ENCODE measurements around the gene FAM117B.
"Not testable (repeated sequence)": the region's sequence is repeated elsewhere in the genome, so short reads cannot be mapped to it uniquely, and the experiment has no call there.

FAM117B gene

DNA sequence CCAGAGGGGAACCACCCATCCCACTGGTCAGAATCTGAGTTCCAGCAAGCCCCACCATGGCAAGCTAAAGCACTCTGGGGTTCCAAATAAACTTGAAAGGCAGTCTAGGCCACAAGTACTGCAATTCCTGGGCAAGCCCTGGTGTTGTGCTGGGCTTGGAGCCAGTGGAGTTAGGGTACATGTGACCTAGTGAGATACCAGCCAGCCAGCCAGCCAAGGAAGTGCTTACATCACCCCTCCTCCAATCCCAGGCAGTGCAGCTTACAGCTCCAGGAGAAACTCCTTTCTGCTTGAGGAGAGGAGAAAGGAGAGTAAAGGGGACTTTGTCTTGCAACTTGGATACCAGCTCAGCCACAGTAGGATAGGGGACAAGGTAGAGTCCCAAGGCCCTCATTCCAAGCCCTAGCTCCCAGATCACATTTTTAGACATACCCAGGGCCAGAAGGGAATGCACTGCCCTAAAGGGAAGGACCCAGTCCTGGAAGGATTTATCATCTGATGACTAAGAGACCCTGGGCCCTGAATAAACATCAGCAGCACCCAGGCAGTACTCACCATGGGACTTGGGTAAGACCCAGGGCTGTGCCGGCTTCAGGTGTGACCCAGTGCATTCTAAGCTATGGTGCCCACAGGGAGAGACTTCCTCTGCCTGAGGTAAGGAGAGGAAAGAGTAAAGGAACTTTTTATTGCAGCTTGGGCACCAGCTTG is 172.8 kb downstream of the FAM117B start:
- not testable (repeated sequence) for H3K4me2 ChIP-seq (ENCODE audit: insufficient read depth, low read length); H3K4me3 ChIP-seq (ENCODE audit: low read depth in 1 of 2, low read length in 2 of 2); H2AFZ ChIP-seq (ENCODE audit: low read depth, low read length); H4K20me1 ChIP-seq (ENCODE audit: insufficient read depth, low read length); H3K27ac ChIP-seq (ENCODE audit: low read length); H3K9me3 ChIP-seq (ENCODE audit: insufficient read depth, low read length, severe bottlenecking); ATAC-seq (ENCODE audit: insufficient read depth, low read depth); H3K79me2 ChIP-seq (ENCODE audit: insufficient read depth, low read length); H3K4me1 ChIP-seq (ENCODE audit: insufficient read depth, low read length); H3K9ac ChIP-seq (ENCODE audit: low read depth, low read length); DNase-seq; H3K27me3 ChIP-seq (ENCODE audit: insufficient read depth, low read length, poor library complexity); H3K36me3 ChIP-seq (ENCODE audit: insufficient read depth, low read length)

DNA sequence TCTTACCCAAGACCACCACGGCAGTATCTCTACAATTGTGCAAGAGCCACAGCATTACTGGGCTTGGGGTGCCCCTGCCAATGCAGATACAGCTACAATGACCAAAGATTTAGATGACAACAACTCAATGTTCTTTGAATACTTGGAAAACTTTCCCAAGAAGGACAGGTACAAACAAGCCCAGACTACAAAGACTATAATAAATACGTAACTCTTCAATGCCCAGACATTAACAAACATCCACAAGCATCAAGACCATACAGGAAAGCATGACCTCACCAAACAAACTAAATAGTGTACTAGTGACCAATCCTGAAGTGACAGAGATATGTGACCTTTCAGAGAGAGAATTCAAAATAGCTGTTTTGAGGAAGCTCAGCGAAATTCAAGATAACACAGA is 174.0 kb downstream of the FAM117B start:
- Histone ChIP-seq H4K20me1 (ENCODE audit: insufficient read depth, low read length) (no peaks in the 10 kb centered on the region), H3K36me3 (ENCODE audit: insufficient read depth, low read length) (no peaks in the 10 kb centered on the region), H2AFZ (ENCODE audit: low read depth, low read length) (no peak overlapping the region), H3K9ac (ENCODE audit: low read depth, low read length) (no peak overlapping the region), H3K4me3 (ENCODE audit: low read depth in 1 of 2, low read length in 2 of 2) (no peak overlapping the region), H3K27ac (ENCODE audit: low read length) (no peak overlapping the region), H3K9me3 (ENCODE audit: insufficient read depth, low read length, severe bottlenecking) (peaks cover 6% of the 10 kb centered on the region), H3K79me2 (ENCODE audit: insufficient read depth, low read length) (no peaks in the 10 kb centered on the region), H3K27me3 (ENCODE audit: insufficient read depth, low read length, poor library complexity) (no peaks in the 10 kb centered on the region), H3K4me2 (ENCODE audit: insufficient read depth, low read length) (no peak overlapping the region), H3K4me1 (ENCODE audit: insufficient read depth, low read length) (no peaks in the 10 kb centered on the region)
- ATAC-seq (ENCODE audit: insufficient read depth, low read depth) (no peak), DNase-seq (no peak)
- no peak for TF ChIP-seq EZH2 (IDR thresholded peaks at IDR 0.05; ENCODE audit: borderline replicate concordance, low read depth, low read length, severe bottlenecking)
- TF ChIP-seq, protein P1, sequence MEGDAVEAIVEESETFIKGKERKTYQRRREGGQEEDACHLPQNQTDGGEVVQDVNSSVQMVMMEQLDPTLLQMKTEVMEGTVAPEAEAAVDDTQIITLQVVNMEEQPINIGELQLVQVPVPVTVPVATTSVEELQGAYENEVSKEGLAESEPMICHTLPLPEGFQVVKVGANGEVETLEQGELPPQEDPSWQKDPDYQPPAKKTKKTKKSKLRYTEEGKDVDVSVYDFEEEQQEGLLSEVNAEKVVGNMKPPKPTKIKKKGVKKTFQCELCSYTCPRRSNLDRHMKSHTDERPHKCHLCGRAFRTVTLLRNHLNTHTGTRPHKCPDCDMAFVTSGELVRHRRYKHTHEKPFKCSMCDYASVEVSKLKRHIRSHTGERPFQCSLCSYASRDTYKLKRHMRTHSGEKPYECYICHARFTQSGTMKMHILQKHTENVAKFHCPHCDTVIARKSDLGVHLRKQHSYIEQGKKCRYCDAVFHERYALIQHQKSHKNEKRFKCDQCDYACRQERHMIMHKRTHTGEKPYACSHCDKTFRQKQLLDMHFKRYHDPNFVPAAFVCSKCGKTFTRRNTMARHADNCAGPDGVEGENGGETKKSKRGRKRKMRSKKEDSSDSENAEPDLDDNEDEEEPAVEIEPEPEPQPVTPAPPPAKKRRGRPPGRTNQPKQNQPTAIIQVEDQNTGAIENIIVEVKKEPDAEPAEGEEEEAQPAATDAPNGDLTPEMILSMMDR (IDR thresholded peaks at IDR 0.05; ENCODE audit: borderline replicate concordance, extremely low read depth, low read length, poor library complexity, severe bottlenecking), result no peak

DNA sequence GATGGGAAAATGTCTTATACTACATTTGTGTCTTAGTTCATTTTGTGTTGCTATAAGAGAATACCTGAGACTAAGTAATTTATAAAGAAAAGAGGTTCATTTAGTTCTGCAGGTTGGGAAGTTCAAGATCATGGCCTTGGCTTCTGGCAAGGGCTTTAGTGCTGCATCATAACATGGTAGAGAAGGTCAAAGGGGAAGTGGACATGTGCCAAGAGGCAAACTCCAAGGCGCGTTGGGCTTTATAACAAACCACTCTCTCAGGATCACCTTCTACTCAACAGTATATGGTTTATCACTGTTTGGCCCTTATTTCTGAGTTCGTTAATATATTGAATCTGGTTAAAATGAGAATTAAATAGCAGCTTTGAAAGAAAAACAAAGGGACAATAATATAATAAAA is 178.6 kb downstream of the FAM117B start:
- no peak for DNase-seq
- no peak for ATAC-seq (ENCODE audit: insufficient read depth, low read depth)
- H3K9me3 ChIP-seq (ENCODE audit: insufficient read depth, low read length, severe bottlenecking), result peaks cover 4% of the 10 kb centered on the region
- H3K9ac ChIP-seq (ENCODE audit: low read depth, low read length), result no peak overlapping the region
- no peak overlapping the region for H2AFZ ChIP-seq (ENCODE audit: low read depth, low read length)
- H4K20me1 ChIP-seq (ENCODE audit: insufficient read depth, low read length), result no peaks in the 10 kb centered on the region
- H3K4me3 ChIP-seq (ENCODE audit: low read depth in 1 of 2, low read length in 2 of 2), result no peak overlapping the region
- no peaks in the 10 kb centered on the region for H3K27me3 ChIP-seq (ENCODE audit: insufficient read depth, low read length, poor library complexity)
- no peaks in the 10 kb centered on the region for H3K36me3 ChIP-seq (ENCODE audit: insufficient read depth, low read length)
- H3K27ac ChIP-seq (ENCODE audit: low read length), result no peak overlapping the region
- no peak overlapping the region for H3K4me2 ChIP-seq (ENCODE audit: insufficient read depth, low read length)
- H3K4me1 ChIP-seq (ENCODE audit: insufficient read depth, low read length), result no peaks in the 10 kb centered on the region
- TF ChIP-seq, protein P1 (IDR thresholded peaks at IDR 0.05; ENCODE audit: borderline replicate concordance, extremely low read depth, low read length, poor library complexity, severe bottlenecking), result no peak
- no peak for TF ChIP-seq EZH2 (IDR thresholded peaks at IDR 0.05; ENCODE audit: borderline replicate concordance, low read depth, low read length, severe bottlenecking)
- no peaks in the 10 kb centered on the region for H3K79me2 ChIP-seq (ENCODE audit: insufficient read depth, low read length)

DNA sequence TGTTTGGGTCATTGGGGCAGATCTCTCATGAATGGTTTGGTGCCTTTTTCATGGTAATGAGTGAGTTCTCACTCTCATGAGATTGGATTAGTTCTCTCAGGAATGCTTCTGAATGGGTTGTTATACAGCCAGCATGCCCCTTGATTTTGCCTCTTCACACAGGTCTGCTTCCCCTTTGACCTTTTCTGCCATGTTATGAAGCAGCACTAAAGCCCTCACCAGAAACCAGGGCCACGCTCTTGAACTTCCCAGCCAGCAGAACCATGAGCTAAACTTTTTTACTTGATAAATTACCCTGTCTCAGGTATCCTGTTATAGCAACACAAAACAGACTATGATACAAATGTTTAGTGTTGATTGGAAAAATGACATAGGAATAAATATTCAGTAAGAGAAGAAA is 179.5 kb downstream of the FAM117B start:
- Histone ChIP-seq H2AFZ (ENCODE audit: low read depth, low read length) (no peak overlapping the region), H3K9me3 (ENCODE audit: insufficient read depth, low read length, severe bottlenecking) (peaks cover 2% of the 10 kb centered on the region), H4K20me1 (ENCODE audit: insufficient read depth, low read length) (no peaks in the 10 kb centered on the region), H3K4me1 (ENCODE audit: insufficient read depth, low read length) (no peaks in the 10 kb centered on the region), H3K27me3 (ENCODE audit: insufficient read depth, low read length, poor library complexity) (no peaks in the 10 kb centered on the region), H3K27ac (ENCODE audit: low read length) (no peak overlapping the region), H3K4me3 (ENCODE audit: low read depth in 1 of 2, low read length in 2 of 2) (no peak overlapping the region), H3K9ac (ENCODE audit: low read depth, low read length) (no peak overlapping the region), H3K36me3 (ENCODE audit: insufficient read depth, low read length) (no peaks in the 10 kb centered on the region), H3K79me2 (ENCODE audit: insufficient read depth, low read length) (no peaks in the 10 kb centered on the region), H3K4me2 (ENCODE audit: insufficient read depth, low read length) (no peak overlapping the region)
- ATAC-seq (ENCODE audit: insufficient read depth, low read depth) (no peak), DNase-seq (no peak)
- TF ChIP-seq EZH2 (IDR thresholded peaks at IDR 0.05; ENCODE audit: borderline replicate concordance, low read depth, low read length, severe bottlenecking), result no peak
- TF ChIP-seq, protein P1 (IDR thresholded peaks at IDR 0.05; ENCODE audit: borderline replicate concordance, extremely low read depth, low read length, poor library complexity, severe bottlenecking), result no peak
